Neural cell (in vitro differentiated cells): ENCODE results near the gene FAM162B. TPM values are rescaled to one million over a fixed set of nuclear protein-coding genes. Genes with fewer than 3 reads are reported as not detected.

Source experiments
- H2AFZ ChIP-seq: fragments of 200-600, 300-800 bp; sonication (generic), shearing (Covaris generic); 2 replicates; pipeline ENCODE4 v1.6.0; 2014; ENCODE audit warnings: low read depth, mild to moderate bottlenecking, antibody characterized with exemption, low read length, moderate library complexity
- H3F3A ChIP-seq: fragments of 200-600 bp; shearing (Covaris generic); 2 replicates; pipeline ENCODE4 v1.6.1; 2016; ENCODE audit warnings: mild to moderate bottlenecking, moderate library complexity, mixed read lengths, antibody characterized with exemption, low read length; ENCODE audit not compliant: insufficient read depth, poor library complexity, severe bottlenecking
- H3K27ac ChIP-seq: fragments of 200-600, 300-800 bp; sonication (generic), shearing (Covaris generic); 2 replicates; pipeline ENCODE4 v1.5.1; 2014; ENCODE audit warnings: mild to moderate bottlenecking, low read length, moderate library complexity
- H3K27me3 ChIP-seq: fragments of 300-800, 200-600 bp; sonication (generic), shearing (Covaris generic); 2 replicates; pipeline ENCODE4 v1.6.0; 2014; ENCODE audit warnings: mild to moderate bottlenecking, low read depth, low read length, moderate library complexity; ENCODE audit not compliant: insufficient read depth
- H3K36me3 ChIP-seq: fragments of 300-800, 200-600 bp; sonication (generic), shearing (Covaris generic); 2 replicates; pipeline ENCODE4 v1.5.1; 2014; ENCODE audit warnings: mild to moderate bottlenecking, antibody characterized with exemption, low read length, moderate library complexity; ENCODE audit not compliant: insufficient read depth
- H3K4me2 ChIP-seq: fragments of 300-800, 200-600 bp; sonication (generic), shearing (Covaris generic); 2 replicates; pipeline ENCODE4 v1.6.0; 2014; ENCODE audit warnings: mild to moderate bottlenecking, low read length
- H3K4me3 ChIP-seq: fragments of 300-800, 200-600 bp; sonication (generic), shearing (Covaris generic); 2 replicates; pipeline ENCODE4 v1.5.1; 2014; ENCODE audit warnings: mild to moderate bottlenecking, low read length, moderate library complexity
- H3K79me2 ChIP-seq: fragments of 200-600 bp; shearing (Covaris generic); replicated peaks from 2 replicates; pipeline ENCODE4 v1.6.0; 2014; ENCODE audit warnings: mild to moderate bottlenecking, low read length, moderate library complexity; ENCODE audit not compliant: insufficient read depth
- H3K9ac ChIP-seq: fragments of 300-800, 200-600 bp; sonication (generic), shearing (Covaris generic); 2 replicates; pipeline ENCODE4 v1.6.1; 2016; ENCODE audit warnings: mild to moderate bottlenecking, low read length, mixed read lengths
- H3K9me2 ChIP-seq: fragments of 200-600 bp; shearing (Covaris generic); 2 replicates; pipeline ENCODE4 v1.6.1; 2016; ENCODE audit warnings: mild to moderate bottlenecking, low read length, mixed read lengths; ENCODE audit not compliant: insufficient read depth
- H3K9me3 ChIP-seq: fragments of 200-600, 300-800 bp; sonication (generic), shearing (Covaris generic); 2 replicates; pipeline ENCODE4 v1.6.1; 2016; ENCODE audit warnings: mild to moderate bottlenecking, mixed run types, low read length, moderate library complexity, mixed read lengths
- H4K20me1 ChIP-seq: fragments of 200-600 bp; shearing (Covaris generic); 2 replicates; pipeline ENCODE4 v1.6.1; 2016; ENCODE audit warnings: mild to moderate bottlenecking, mixed run types; ENCODE audit not compliant: insufficient read depth
- CTCF ChIP-seq: fragments of 450-650 bp; IDR thresholded peaks from 2 replicates; pipeline ENCODE4 v1.5.1; 2014; ENCODE audit warnings: antibody characterized with exemption, mild to moderate bottlenecking, moderate library complexity; ENCODE audit not compliant: poor library complexity, severe bottlenecking
- EP300 ChIP-seq: fragments of 450-650 bp; conservative IDR thresholded peaks from 2 replicates; pipeline ENCODE4 v1.6.1; 2014; ENCODE audit warnings: antibody characterized with exemption, mild to moderate bottlenecking, moderate library complexity; ENCODE audit not compliant: poor library complexity, severe bottlenecking
- EZH2 ChIP-seq: fragments of 200-600, 300-800 bp; shearing (Covaris generic), sonication (generic); IDR thresholded peaks from 2 replicates; pipeline ENCODE4 v1.6.1; 2014; ENCODE audit warnings: antibody characterized with exemption, low read length, borderline replicate concordance, mild to moderate bottlenecking; ENCODE audit not compliant: insufficient read depth, poor library complexity, severe bottlenecking
- MXI1 ChIP-seq: fragments of 450-650 bp; conservative IDR thresholded peaks from 2 replicates; pipeline ENCODE4 v1.6.1; 2014; ENCODE audit warnings: antibody characterized with exemption, mild to moderate bottlenecking; ENCODE audit not compliant: poor library complexity, severe bottlenecking
- POLR2AphosphoS5 ChIP-seq: IDR thresholded peaks from 2 replicates; pipeline ENCODE4 v1.6.1; 2012
- RAD21 ChIP-seq: fragments of 450-650 bp; conservative IDR thresholded peaks from 2 replicates; pipeline ENCODE4 v1.6.1; 2014; ENCODE audit warnings: antibody characterized with exemption, mild to moderate bottlenecking, moderate library complexity
- REST ChIP-seq: IDR thresholded peaks from 2 replicates; pipeline ENCODE4 v1.6.1; 2012; ENCODE audit warnings: borderline replicate concordance
- SMC3 ChIP-seq: fragments of 450-650 bp; conservative IDR thresholded peaks from 2 replicates; pipeline ENCODE4 v1.6.1; 2014; ENCODE audit warnings: antibody characterized with exemption, mild to moderate bottlenecking, moderate library complexity; ENCODE audit not compliant: poor library complexity
- TAF1 ChIP-seq: IDR thresholded peaks from 2 replicates; pipeline ENCODE4 v1.6.1; 2012; ENCODE audit warnings: low read depth
- polyA plus RNA-seq: library from polyadenylated mRNA; depleted of rRNA; stranded (reverse); fragments of >200 nt; gene quantifications from 2 replicates; pipeline ENCODE4 v1.2.3, GENCODE V29; 2014

FAM162B gene
- polyA plus RNA-seq, 1 donor from 2014 or later: not detected

- no peak overlapping the region for H3K4me2 ChIP-seq
Observed at GRCh38 chr6:116766506-116767176, 1.1 kb upstream of the FAM162B start.

GRCh38 chr6:116764629-116764960 is 924 bp downstream of the FAM162B start:
- Histone ChIP-seq H2AFZ (peak overlapping the region; percentile 37), H3K4me2 (no peak overlapping the region), H3K27me3 (peaks cover 51% of the 10 kb centered on the region), H3K4me3 (peak overlapping the region; percentile 70), H3K9ac (no peak overlapping the region), H3K79me2 (no peaks in the 10 kb centered on the region), H3F3A (no peaks in the 10 kb centered on the region), H3K36me3 (no peaks in the 10 kb centered on the region), H3K9me2 (no peaks in the 10 kb centered on the region), H4K20me1 (no peaks in the 10 kb centered on the region), H3K9me3 (no peaks in the 10 kb centered on the region), H3K27ac (no peak overlapping the region)
- no peak for TF ChIP-seq SMC3
- no peak for TF ChIP-seq POLR2AphosphoS5
- no peak for TF ChIP-seq RAD21
- no peak for TF ChIP-seq REST
- TF ChIP-seq EZH2: no peak

More at GRCh38 chr6:116766506-116767176, 1.1 kb upstream of the FAM162B start:
- Histone ChIP-seq H3K27ac (no peak overlapping the region), H4K20me1 (no peaks in the 10 kb centered on the region), H3K27me3 (peaks cover 51% of the 10 kb centered on the region), H3K79me2 (no peaks in the 10 kb centered on the region), H3K36me3 (no peaks in the 10 kb centered on the region), H2AFZ (no peak overlapping the region), H3K9me3 (no peaks in the 10 kb centered on the region), H3K9ac (no peak overlapping the region), H3K9me2 (no peaks in the 10 kb centered on the region), H3K4me3 (no peak overlapping the region), H3F3A (no peaks in the 10 kb centered on the region)
- TF ChIP-seq POLR2AphosphoS5 (no peak), EP300 (no peak), CTCF (no peak), MXI1 (no peak), SMC3 (no peak), REST (no peak), RAD21 (no peak), EZH2 (no peak), TAF1 (no peak)
